Activated naive CD4-positive, alpha-beta T cell treated with anti-CD3 and anti-CD28 coated beads, Interleukin-2, amount 50 U/mL, for 72 hours (primary cell): Measurements from ENCODE around the gene NLRC4. TPM values are rescaled to one million over a fixed set of nuclear protein-coding genes. Genes with fewer than 3 reads are reported as not detected.
A peak's percentile ranks its signal among the peaks of the same experiment; 100 is the strongest.
"Not testable (repeated sequence)": the region's sequence is repeated elsewhere in the genome, so short reads cannot be mapped to it uniquely, and the experiment has no call there.

Experiments
- ATAC-seq, 2 donors: fragments of 150-1000 bp; cut with Tn5 transposase; 2 replicates each; pipeline ENCODE4 v1.10.0; 2021; ENCODE audit warnings: mild to moderate bottlenecking in 2 of 2, moderate library complexity in 2 of 2
- DNase-seq, 2 donors: peaks; one replicate each; pipeline ENCODE4 v3.0.0; 2021 to 2022; ENCODE audit warnings: low spot score in 2 of 2
- H3K27ac Mint-ChIP-seq, 2 donors: one replicate each; pipeline ENCODE4 v1.8.0; 2022; ENCODE audit warnings: mild to moderate bottlenecking in 2 of 2, mixed read lengths in 2 of 2
- H3K36me3 Mint-ChIP-seq, 2 donors: one replicate each; pipeline ENCODE4 v1.8.0; 2022; ENCODE audit warnings: mixed read lengths in 2 of 2
- H3K9me3 Mint-ChIP-seq, 2 donors: one replicate each; pipeline ENCODE4 v1.8.0; 2022; ENCODE audit warnings: mixed read lengths in 2 of 2
- total RNA-seq, 2 donors: library from RNA; stranded (reverse); gene quantifications; one replicate each; pipeline ENCODE4 v1.2.3, GENCODE V29; 2022

The NLRC4 gene
- total RNA-seq, 2 donors from 2014 or later: 0.08 TPM; not detected in 1

GRCh38 chr2:32210767-32211408 is 53.8 kb downstream of the NLRC4 start:
- DNase-seq: no peak
- H3K36me3 Mint-ChIP-seq: peaks cover 0 to 6% of the 10 kb centered on the region in 2 donors
- H3K27ac Mint-ChIP-seq: no peak overlapping the region
- H3K9me3 Mint-ChIP-seq: no peaks in the 10 kb centered on the region
- ATAC-seq: no peak

- ATAC-seq, H3K9me3 Mint-ChIP-seq, H3K27ac Mint-ChIP-seq, DNase-seq: not testable (repeated sequence)
- peaks cover 4 to 22% of the 10 kb centered on the region in 2 donors for H3K36me3 Mint-ChIP-seq
Measured at GRCh38 chr2:32203428-32203827, 61.3 kb downstream of the NLRC4 start.

GRCh38 chr2:32200814-32201213 is 63.9 kb downstream of the NLRC4 start:
- Mint-ChIP-seq H3K9me3 (no peaks in the 10 kb centered on the region), H3K36me3 (peaks cover 8 to 22% of the 10 kb centered on the region in 2 donors), H3K27ac (no peak overlapping the region)
- DNase-seq (no peak), ATAC-seq (no peak)

- Mint-ChIP-seq H3K9me3 (no peaks in the 10 kb centered on the region), H3K27ac (peak overlapping the region in 1 of 2 donors; percentile 79), H3K36me3 (peaks cover 0 to 6% of the 10 kb centered on the region in 2 donors)
- DNase-seq: no peak
- ATAC-seq: peak in 1 of 2 donors; percentile 66
Measured at GRCh38 chr2:32192418-32192817, 72.3 kb downstream of the NLRC4 start.

- H3K9me3 Mint-ChIP-seq: no peaks in the 10 kb centered on the region
- H3K27ac Mint-ChIP-seq: no peak overlapping the region
- peaks cover 0 to 11% of the 10 kb centered on the region in 2 donors for H3K36me3 Mint-ChIP-seq
- no peak for ATAC-seq
- DNase-seq: no peak
Measured at GRCh38 chr2:32189011-32189410, 75.7 kb downstream of the NLRC4 start.

- ATAC-seq: no peak
- Mint-ChIP-seq H3K27ac (no peak overlapping the region), H3K9me3 (no peaks in the 10 kb centered on the region), H3K36me3 (peaks cover under 1 to 5% of the 10 kb centered on the region in 2 donors)
- DNase-seq: no peak
Measured at GRCh38 chr2:32182667-32183066, 82.0 kb downstream of the NLRC4 start.

Other genes with a start within 250 kb of the NLRC4 start
- 10 to 100 TPM; 63.1 to 66.8 TPM for gene DPY30, start 225.1 kb downstream of the NLRC4 start, total RNA-seq
- 10 to 100 TPM; 15.8 to 16.3 TPM for gene SPAST, start 201.3 kb downstream of the NLRC4 start, total RNA-seq
- 10 to 100 TPM; 11.5 to 19.1 TPM for gene SLC30A6, start 99.0 kb downstream of the NLRC4 start, total RNA-seq
- gene YIPF4, start 13.0 kb upstream of the NLRC4 start, total RNA-seq: 10 to 100 TPM; 35.0 to 36.3 TPM
- gene BIRC6, start 92.1 kb upstream of the NLRC4 start, total RNA-seq: 100 to 1,000 TPM in 1 of 2 donors, 10 to 100 TPM in 1; 95.9 to 108 TPM